ENCODE data around the gene HOOK2. TPM values are rescaled to one million over a fixed set of nuclear protein-coding genes. Genes with fewer than 3 reads are reported as not detected.

The HOOK2 gene
- polyA plus RNA-seq, 5 donors = 59.2 to 79.9 (median 74.2) TPM

DNA sequence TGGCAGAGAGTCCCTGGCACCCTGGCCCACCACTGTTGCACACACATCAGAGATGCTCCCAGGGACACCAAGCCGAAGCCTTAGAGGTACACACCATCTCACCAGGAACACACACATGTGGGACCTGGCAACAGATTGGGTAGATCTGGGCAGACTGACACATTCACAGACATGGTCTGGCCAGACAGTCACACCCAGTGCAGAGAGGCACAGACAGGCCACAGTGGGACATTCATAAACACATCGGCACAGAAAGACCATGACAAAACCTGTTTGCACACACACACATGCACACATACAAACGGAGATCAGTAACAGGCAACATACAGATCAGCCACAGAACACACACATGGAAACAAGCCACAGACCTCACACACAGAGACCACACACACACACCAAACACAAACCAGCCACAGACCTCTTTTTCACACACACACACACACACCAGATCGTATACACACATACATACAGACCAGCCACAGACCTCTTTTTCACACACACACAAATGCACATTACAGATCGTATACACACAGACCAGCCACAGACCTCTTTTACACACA is 9.6 kb upstream of the HOOK2 start:
- peak in 1 of 2 donors; percentile 34 for DNase-seq

GRCh38 chr19:12784394-12784870 is 9.1 kb upstream of the HOOK2 start:
- no peak for DNase-seq

- DNase-seq = no peak
Observed at GRCh38 chr19:12783849-12784393, 8.6 kb upstream of the HOOK2 start.

DNA sequence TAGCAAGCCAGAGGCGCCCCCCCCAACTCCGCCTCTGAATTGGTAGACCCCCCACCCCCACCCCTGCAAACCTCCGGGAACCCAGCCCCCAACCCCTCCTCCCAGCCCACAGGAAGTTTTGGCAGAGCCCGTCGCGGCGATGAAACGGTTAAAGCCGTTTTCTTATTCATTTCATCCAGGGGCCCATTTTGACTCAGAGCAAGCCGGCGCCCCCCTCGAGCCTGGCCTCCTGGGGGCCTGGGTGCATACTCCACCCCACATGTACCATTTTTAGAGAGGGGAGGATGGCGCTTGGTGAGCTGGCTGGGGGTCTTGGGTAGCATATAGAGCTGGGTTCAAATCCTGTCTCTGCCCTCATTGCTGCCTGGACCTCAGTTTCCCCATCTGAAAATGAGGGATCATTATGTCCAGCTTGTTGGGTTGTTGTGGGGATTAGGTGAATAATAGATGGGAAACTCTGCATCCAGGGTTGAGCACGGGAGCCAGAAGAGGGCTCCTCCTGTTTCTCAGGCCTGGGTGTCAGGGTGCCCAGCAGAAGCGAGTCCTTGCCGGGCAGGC is 8.0 kb upstream of the HOOK2 start:
- no peak for DNase-seq

DNA sequence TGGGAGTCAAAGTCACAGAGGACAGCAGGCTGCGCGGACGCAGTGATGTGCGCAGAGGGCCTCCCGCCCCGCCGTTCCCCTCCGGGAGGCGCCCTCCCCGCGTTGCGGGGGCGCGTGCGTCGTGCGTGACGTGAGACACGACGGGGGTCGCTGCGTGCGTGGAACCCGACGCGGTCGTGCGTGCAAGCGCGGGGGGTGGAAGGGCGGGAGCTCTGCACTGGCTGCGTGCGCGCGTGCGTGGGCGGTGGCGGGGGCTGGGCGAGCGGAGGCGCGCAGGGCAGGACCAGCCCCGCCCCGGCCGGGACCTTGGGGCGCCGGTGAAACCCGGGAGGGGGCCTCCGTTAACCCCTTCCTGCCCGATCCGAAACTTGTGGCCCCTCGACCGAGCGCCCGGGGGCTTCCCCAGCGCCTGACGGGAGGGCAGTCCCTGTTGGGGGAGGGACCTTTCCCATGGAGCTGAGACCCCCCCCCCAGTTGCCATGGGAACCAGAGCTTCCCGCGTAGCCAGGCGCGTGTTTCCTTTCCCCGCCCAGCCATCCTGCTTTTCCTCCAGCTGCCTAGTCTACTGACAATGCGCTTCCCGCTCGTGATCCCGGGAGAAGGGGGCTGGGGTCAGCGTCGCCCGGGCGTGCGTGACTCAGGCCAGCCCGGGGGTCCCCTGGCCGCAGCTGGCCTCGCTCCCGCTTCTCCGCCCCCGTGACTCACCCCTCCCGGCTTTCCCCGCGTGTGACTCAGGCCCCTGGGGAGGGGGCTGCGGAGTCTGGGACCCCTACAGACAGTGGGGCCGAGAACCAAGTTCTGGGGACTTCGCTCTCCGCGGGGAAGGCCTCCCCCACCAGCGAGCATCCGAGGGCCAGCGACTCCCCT is 7.3 kb upstream of the HOOK2 start:
- peak; percentile 86 to 88 for DNase-seq

- DNase-seq = no peak
Observed at GRCh38 chr19:12782174-12782423, 6.7 kb upstream of the HOOK2 start.

DNA sequence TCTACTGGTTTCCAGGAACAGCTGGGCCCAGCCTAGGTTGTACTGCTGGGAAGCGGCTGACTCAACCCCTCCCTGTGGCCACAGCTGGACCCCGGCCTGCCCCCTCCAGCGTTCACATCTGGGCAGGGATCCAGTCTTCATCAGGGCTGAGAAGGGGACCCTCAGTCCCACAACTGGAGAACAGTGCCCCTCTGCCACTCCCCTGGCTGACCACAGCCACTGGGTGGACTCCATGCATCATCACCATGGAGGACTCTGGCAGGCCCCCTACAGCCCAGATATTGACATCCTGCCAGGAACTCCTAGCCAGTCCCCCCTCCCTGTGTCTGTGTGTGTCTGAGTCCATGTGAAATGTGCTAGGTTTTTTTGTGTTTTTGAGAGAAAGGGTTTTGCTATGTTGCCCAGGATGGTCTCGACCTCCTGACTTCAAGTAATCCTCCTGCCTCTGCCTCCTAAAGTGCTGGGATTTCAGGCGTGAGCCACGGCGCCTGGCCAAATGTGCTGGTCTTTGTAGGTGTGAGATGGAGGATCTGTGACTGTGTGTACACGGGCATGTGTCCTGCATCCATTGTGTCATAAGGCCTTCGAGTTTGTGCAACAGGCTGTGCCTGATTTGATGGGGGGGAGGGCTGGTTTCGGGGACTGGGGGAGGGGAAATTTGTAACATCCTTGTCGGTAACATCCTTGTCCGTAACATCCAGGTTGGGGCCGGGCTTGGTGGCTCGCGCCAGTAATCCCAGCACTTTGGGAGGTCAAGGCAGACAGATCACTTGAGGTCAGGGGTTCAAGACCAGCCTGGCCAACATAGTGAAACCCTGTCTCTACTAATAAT is 4.0 kb upstream of the HOOK2 start:
- DNase-seq = peak; percentile 80 to 87

- DNase-seq = no peak
Observed at GRCh38 chr19:12778905-12779161, 3.5 kb upstream of the HOOK2 start.

DNA sequence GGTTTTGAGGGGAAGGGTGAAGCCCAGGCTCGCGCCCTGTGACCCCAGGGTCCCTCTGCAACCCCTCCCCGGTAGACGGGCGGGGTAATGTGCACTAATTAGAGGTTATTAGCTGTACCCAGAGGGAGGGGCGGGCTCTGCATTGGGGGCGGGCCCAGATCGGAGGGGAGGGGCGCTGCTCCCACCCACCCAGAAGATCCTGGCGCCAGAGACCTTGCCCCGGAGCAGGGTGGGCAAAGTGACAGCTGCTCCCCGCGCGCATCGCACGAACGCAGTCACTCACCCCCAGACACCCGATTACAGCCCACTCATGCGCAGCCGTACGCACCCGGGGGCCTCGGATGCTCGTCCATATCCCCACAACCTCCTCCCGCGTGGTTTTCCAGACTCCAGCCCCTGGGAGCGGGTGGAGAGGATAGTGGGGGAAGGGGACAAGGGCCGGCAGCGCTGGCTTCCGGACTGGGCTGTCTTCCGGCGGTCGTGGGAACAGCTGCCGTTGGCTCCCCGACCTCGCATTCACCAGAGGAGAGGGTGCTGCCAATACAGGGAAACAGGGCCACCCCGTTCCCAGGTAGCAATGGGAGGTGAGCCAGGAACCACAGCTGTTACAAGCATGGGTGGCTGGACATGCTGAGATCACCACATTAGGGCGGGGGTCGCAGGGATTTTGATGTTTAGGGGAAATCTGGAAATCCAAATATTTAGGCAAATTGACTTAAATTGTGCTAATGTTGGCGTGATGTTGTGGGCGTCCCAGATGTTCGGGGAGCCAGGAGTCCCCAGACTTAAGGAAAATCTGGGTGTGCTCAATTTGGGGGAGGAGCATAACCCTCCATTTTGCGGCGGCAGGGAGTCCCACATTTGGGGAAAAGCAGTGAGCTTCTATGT is 2.9 kb upstream of the HOOK2 start:
- DNase-seq = peak; percentile 71 to 74

DNA sequence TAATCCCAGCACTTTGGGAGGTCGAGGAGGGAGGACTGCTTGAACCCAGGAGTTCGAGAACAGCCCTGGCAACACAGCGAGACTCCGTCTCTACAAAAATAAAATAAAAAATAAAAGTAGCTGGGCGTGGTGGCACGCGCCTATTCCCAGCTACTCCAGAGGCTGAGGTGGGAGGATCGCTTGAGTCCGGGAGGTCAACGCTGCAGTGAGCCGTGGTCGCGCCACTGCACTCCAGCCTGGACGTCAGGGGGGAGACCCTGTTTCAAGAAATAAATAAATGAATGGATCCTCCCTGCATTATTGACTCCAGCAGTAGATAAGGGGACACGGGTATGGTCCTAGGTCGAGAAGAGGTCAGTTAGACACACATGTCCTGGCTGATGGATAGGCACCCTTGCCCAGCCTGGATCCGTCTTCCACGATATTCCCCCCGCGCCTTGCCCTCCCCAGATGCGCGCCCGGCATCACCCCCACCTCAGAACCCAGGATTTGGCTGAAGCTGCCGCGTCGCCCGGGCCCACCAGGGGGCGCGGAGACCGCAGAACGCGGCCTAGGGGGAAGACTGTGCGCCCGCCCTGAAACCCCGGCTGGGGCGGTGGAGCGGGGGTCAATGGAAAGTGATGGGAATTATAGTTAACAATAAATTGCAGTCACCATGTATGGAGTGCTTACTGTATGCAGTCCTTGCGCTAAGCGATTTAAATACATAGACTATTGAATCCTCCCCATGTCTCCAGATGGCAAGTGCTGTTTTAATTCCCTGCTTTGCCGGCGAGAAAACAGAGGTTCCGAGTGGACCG is 2.1 kb upstream of the HOOK2 start:
- peak; percentile 65 to 73 for DNase-seq

DNA sequence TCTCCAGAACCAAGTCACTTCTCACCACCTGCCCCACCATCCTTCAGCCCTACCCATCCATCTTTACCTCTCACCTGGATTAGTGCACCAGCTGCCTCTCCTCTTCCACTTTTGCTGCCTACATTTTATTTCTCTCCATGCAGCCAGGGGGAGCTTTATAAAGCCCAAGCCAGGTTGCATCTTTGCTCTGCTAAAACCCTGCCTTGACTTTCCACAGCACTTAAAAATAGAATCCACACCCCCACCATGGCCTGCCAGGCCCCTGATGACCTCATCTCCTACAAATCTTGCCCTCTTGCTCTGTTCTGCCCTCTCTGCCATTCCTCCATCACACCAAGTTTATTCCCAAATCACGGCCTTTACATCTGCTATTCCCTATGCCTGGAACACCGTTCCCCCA is 1.8 kb downstream of the HOOK2 start:
- DNase-seq = no peak

GRCh38 chr19:12772323-12772722 is 3.0 kb downstream of the HOOK2 start:
- no peak for DNase-seq

- DNase-seq = no peak
Observed at GRCh38 chr19:12770922-12771321, 4.4 kb downstream of the HOOK2 start.

DNA sequence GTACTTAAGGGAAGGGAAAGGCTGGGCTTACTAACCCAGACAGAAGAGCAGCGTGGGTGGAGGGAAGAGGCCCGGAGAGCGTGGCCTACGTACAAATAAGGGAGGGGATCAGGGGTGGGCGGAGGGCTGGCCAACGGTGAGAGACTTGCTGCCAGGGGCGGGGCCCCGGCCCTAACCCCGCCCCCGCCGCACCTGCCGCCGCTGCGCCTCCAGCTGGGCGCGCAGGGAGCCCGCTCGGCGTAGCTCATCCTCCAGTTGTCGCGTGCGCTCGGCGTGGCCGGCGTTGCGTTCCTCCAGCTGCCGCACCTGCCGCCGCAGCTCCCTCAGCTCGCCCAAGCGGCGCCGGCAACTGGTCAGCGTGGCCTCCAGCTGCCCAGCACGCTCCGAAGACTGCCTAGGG is 5.7 kb downstream of the HOOK2 start:
- DNase-seq = no peak

DNA sequence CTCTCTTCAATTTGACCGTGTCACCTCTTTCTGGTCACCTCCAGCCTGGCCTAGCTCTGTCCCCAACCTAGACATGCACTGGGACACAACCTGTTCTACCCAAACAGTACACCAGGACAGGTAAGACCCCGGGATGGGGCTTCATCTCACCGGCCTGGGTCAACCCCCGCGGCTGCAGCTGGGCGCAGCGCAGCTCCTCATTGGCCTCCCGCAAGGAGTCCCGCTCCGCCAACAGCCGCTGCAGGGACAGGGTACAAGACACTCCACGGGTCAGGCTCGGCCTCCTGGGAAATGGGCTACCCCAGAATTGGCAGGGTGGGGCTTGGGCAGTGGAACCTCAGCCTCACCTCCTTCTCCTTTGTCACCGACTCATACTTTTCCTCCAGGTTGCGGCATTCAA is 7.7 kb downstream of the HOOK2 start:
- DNase-seq = no peak

GRCh38 chr19:12767150-12767549 is 8.2 kb downstream of the HOOK2 start:
- no peak for DNase-seq

- DNase-seq = peak; percentile 49 to 71
Observed at GRCh38 chr19:12766051-12766521, 9.3 kb downstream of the HOOK2 start.

DNA sequence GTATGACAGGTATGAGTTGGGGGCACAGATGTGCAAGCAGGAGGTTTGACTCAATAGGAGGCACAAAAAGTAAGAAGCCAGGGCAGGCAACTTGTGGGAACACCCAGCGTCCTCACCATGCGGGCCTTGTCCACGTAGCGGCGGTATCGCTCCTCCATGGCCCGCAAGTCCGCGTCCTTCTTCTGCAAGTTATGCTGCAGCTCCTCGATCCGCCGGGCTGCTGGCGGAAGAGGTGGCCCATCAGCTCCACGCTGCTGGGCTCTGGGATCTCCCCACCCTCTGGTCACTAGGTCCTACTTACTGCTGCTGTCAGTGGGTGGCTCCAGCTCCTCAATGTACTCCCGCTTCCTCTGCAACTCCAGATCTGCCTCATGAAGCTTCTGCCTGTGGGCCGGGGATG is 10.7 kb downstream of the HOOK2 start:
- no peak for DNase-seq

GRCh38 chr19:12763100-12763499 is 12.3 kb downstream of the HOOK2 start:
- DNase-seq = no peak

- DNase-seq = no peak
Observed at GRCh38 chr19:12759686-12760085, 15.7 kb downstream of the HOOK2 start.
